H1 (cell line): ENCODE results near the gene DBNL.

Experiments
- BACH1 ChIP-seq: IDR thresholded peaks from 2 replicates; pipeline ENCODE4 v1.6.1; 2012; ENCODE audit warnings: low read length, improper control_type of control experiment
- EZH2 ChIP-seq: fragments of 200-600 bp; sonication (generic); IDR thresholded peaks from 2 replicates; pipeline ENCODE4 v1.7.1; 2012; ENCODE audit warnings: low read depth, mild to moderate bottlenecking, moderate library complexity, low read length, inconsistent platforms; ENCODE audit not compliant: severe bottlenecking
- KDM1A ChIP-seq: fragments of 200-600, 300-600 bp; sonication (generic); IDR thresholded peaks from 2 replicates; pipeline ENCODE4 v1.7.1; 2016; ENCODE audit warnings: mild to moderate bottlenecking, low read length, borderline replicate concordance
- MAFK ChIP-seq: IDR thresholded peaks from 2 replicates; pipeline ENCODE4 v1.6.1; 2012; ENCODE audit warnings: low read depth, mild to moderate bottlenecking, improper control_type of control experiment, low read length
- RAD21 ChIP-seq, 2 experiments: IDR thresholded peaks in 1 of 2; conservative IDR thresholded peaks in 1 of 2; 2 replicates each; pipeline ENCODE4 v1.6.1; 2011; ENCODE audit warnings: low read depth in 2 of 2, low read length in 2 of 2, improper control_type of control experiment in 1 of 2, inconsistent platforms in 1 of 2, mild to moderate bottlenecking in 1 of 2, moderate library complexity in 1 of 2
- SUZ12 ChIP-seq: fragments of 200-600 bp; sonication (generic); IDR thresholded peaks from 2 replicates; pipeline ENCODE4 v1.6.1; 2012; ENCODE audit warnings: mild to moderate bottlenecking, inconsistent platforms, low read length, moderate library complexity, mixed read lengths
- YY1 ChIP-seq: IDR thresholded peaks from 2 replicates; pipeline ENCODE4 v1.6.1; 2011; ENCODE audit warnings: low read depth, mild to moderate bottlenecking, low read length

- TF ChIP-seq BACH1 (no peak), SUZ12 (no peak), MAFK (no peak), YY1 (no peak), RAD21 (IDR thresholded peaks at IDR 0.05 in 1 of 2, conservative IDR thresholded peaks at IDR 0.05 in 1 of 2; ENCODE audit: low read depth in 2 of 2, low read length in 2 of 2) (no peak), KDM1A (no peak), EZH2 (no peak)
These were observed 56.9 kb downstream of the DBNL start for GRCh38 chr7:44101303-44101965.
